Type B pancreatic cell (in vitro differentiated cells): ENCODE data around the gene ISG15. TPM values are rescaled to one million over a fixed set of nuclear protein-coding genes. Genes with fewer than 3 reads are reported as not detected.

Experiments
- DNase-seq: peaks from one replicate; pipeline ENCODE4 v3.0.0; 2021; ENCODE audit warnings: mixed read lengths; ENCODE audit not compliant: unreplicated experiment; ENCODE audit errors: extremely low spot score
- H3K27ac Mint-ChIP-seq: 2 replicates; pipeline ENCODE4 v1.8.0; 2021; ENCODE audit warnings: mild to moderate bottlenecking, mixed read lengths
- H3K27me3 Mint-ChIP-seq: 2 replicates; pipeline ENCODE4 v1.8.0; 2021; ENCODE audit warnings: mixed read lengths
- H3K36me3 Mint-ChIP-seq: 2 replicates; pipeline ENCODE4 v1.8.0; 2021; ENCODE audit warnings: mixed read lengths
- H3K4me1 Mint-ChIP-seq: one replicate; pipeline ENCODE4 v1.8.0; 2021; ENCODE audit warnings: mixed read lengths; ENCODE audit not compliant: unreplicated experiment
- H3K4me3 Mint-ChIP-seq: 2 replicates; pipeline ENCODE4 v1.8.0; 2021; ENCODE audit warnings: mild to moderate bottlenecking, mixed read lengths
- H3K9me3 Mint-ChIP-seq: 2 replicates; pipeline ENCODE4 v1.8.0; 2021; ENCODE audit warnings: mixed read lengths
- CTCF ChIP-seq: fragments of 200-600 bp; sonication (generic); conservative IDR thresholded peaks from 2 replicates; pipeline ENCODE4 v1.5.0; 2021; ENCODE audit warnings: antibody characterized with exemption, mild to moderate bottlenecking
- total RNA-seq: library from RNA; stranded (reverse); gene quantifications from 2 replicates; pipeline ENCODE4 v1.2.1, GENCODE V29; 2021; ENCODE audit warnings: low replicate concordance

Gene ISG15
- total RNA-seq, 1 donor from 2014 or later: 20.8 TPM

- H3K4me1 Mint-ChIP-seq: peaks cover 5% of the 10 kb centered on the region
Measured at GRCh38 chr1:1058921-1059493, 45.7 kb downstream of the ISG15 start.

GRCh38 chr1:1059494-1060280, 46.4 kb downstream of the ISG15 start:
- Mint-ChIP-seq H3K27me3 (peaks cover 40% of the 10 kb centered on the region), H3K27ac (no peak overlapping the region), H3K4me3 (peak overlapping the region; percentile 45), H3K36me3 (no peaks in the 10 kb centered on the region), H3K9me3 (no peaks in the 10 kb centered on the region), H3K4me1 (peaks cover 5% of the 10 kb centered on the region)
- no peak for DNase-seq
- no peak for TF ChIP-seq CTCF

More at GRCh38 chr1:1058921-1059493, 45.7 kb downstream of the ISG15 start:
- TF ChIP-seq CTCF: peak; percentile 69
- H3K9me3 Mint-ChIP-seq: no peaks in the 10 kb centered on the region
- H3K36me3 Mint-ChIP-seq: no peaks in the 10 kb centered on the region
- no peak overlapping the region for H3K27ac Mint-ChIP-seq
- H3K27me3 Mint-ChIP-seq: peaks cover 40% of the 10 kb centered on the region
- H3K4me3 Mint-ChIP-seq: peak overlapping the region; percentile 79
- DNase-seq: no peak

GRCh38 chr1:1060281-1061000, 47.1 kb downstream of the ISG15 start:
- Mint-ChIP-seq H3K27ac (no peak overlapping the region), H3K36me3 (no peaks in the 10 kb centered on the region), H3K4me3 (peak overlapping the region; percentile 45), H3K9me3 (no peaks in the 10 kb centered on the region), H3K27me3 (peaks cover 41% of the 10 kb centered on the region), H3K4me1 (peaks cover 5% of the 10 kb centered on the region)
- TF ChIP-seq CTCF: no peak
- no peak for DNase-seq

GRCh38 chr1:1061682-1062345, 48.5 kb downstream of the ISG15 start:
- peaks cover 42% of the 10 kb centered on the region for H3K27me3 Mint-ChIP-seq
- TF ChIP-seq CTCF: no peak
- no peaks in the 10 kb centered on the region for H3K9me3 Mint-ChIP-seq
- DNase-seq: no peak
- H3K4me3 Mint-ChIP-seq: no peak overlapping the region
- H3K27ac Mint-ChIP-seq: no peak overlapping the region
- no peaks in the 10 kb centered on the region for H3K36me3 Mint-ChIP-seq
- H3K4me1 Mint-ChIP-seq: peaks cover 5% of the 10 kb centered on the region

- no peak for DNase-seq
- H3K27me3 Mint-ChIP-seq: peaks cover 36% of the 10 kb centered on the region
- no peak for TF ChIP-seq CTCF
- H3K4me1 Mint-ChIP-seq: peaks cover 5% of the 10 kb centered on the region
- H3K27ac Mint-ChIP-seq: no peak overlapping the region
- no peaks in the 10 kb centered on the region for H3K36me3 Mint-ChIP-seq
- H3K9me3 Mint-ChIP-seq: no peaks in the 10 kb centered on the region
- no peak overlapping the region for H3K4me3 Mint-ChIP-seq
Measured at GRCh38 chr1:1062348-1063163, 49.3 kb downstream of the ISG15 start.
